Kidney glomerular epithelial cell (primary cell): ENCODE data around the gene MAP3K10.
A peak's percentile ranks its signal among the peaks of the same experiment; 100 is the strongest.
"Not testable (repeated sequence)": the region's sequence is repeated elsewhere in the genome, so short reads cannot be mapped to it uniquely, and the experiment has no call there.

ENCODE experiments used
- DNase-seq: peaks from one replicate; lab custom pipeline; 2025; lab: John Stamatoyannopoulos, UW

Gene MAP3K10

GRCh38 chr19:40217027-40217810 is 26.0 kb downstream of the MAP3K10 start:
- no peak for DNase-seq

- DNase-seq, result no peak
Observed at GRCh38 chr19:40217934-40218890, 27.0 kb downstream of the MAP3K10 start, which contains the start of gene TTC9B. Gene TTC9B, minus strand, starts transcription at chr19:40218384. Its CDS starts 3 bp downstream, at chr19:40218381.

- DNase-seq, result not testable (repeated sequence)
Observed at GRCh38 chr19:40219029-40219428, 27.8 kb downstream of the MAP3K10 start.

GRCh38 chr19:40219721-40220276 is 28.6 kb downstream of the MAP3K10 start:
- peak; percentile 55 for DNase-seq

GRCh38 chr19:40220674-40221073 is 29.4 kb downstream of the MAP3K10 start:
- DNase-seq, result no peak

- DNase-seq, result peak; percentile 91
Observed at GRCh38 chr19:40221858-40222619, 30.8 kb downstream of the MAP3K10 start.

GRCh38 chr19:40223135-40223822 is 32.1 kb downstream of the MAP3K10 start:
- DNase-seq, result no peak

- no peak for DNase-seq
Observed at GRCh38 chr19:40224342-40225150, 33.3 kb downstream of the MAP3K10 start.

- peak; percentile 18 for DNase-seq
Observed at GRCh38 chr19:40225440-40226305, 34.4 kb downstream of the MAP3K10 start.

GRCh38 chr19:40228346-40228745 is 37.1 kb downstream of the MAP3K10 start:
- DNase-seq, result no peak

GRCh38 chr19:40228863-40229262 is 37.6 kb downstream of the MAP3K10 start:
- DNase-seq, result no peak

GRCh38 chr19:40229484-40229883 is 38.3 kb downstream of the MAP3K10 start:
- peak; percentile 17 for DNase-seq

GRCh38 chr19:40229926-40230417 is 38.7 kb downstream of the MAP3K10 start:
- no peak for DNase-seq

GRCh38 chr19:40231057-40231456 is 39.8 kb downstream of the MAP3K10 start:
- DNase-seq, result no peak

- no peak for DNase-seq
Observed at GRCh38 chr19:40231544-40232424, 40.6 kb downstream of the MAP3K10 start.

- DNase-seq, result no peak
Observed at GRCh38 chr19:40232479-40232878, 41.3 kb downstream of the MAP3K10 start.

- no peak for DNase-seq
Observed at GRCh38 chr19:40232949-40233810, 42.0 kb downstream of the MAP3K10 start.
